Vagina (tissue), 2 donors: ENCODE data around the gene DDIT3. TPM values are rescaled to one million over a fixed set of nuclear protein-coding genes. Genes with fewer than 3 reads are reported as not detected.
"Not testable (repeated sequence)": the region's sequence is repeated elsewhere in the genome, so short reads cannot be mapped to it uniquely, and the experiment has no call there.

ENCODE experiments used
- DNase-seq, 2 donors: peaks; one replicate each; pipeline ENCODE4 v3.0.0-alpha.2; 2017; ENCODE audit errors: extremely low spot score in 2 of 2
- H3K27ac ChIP-seq: fragments of 200-600 bp; sonication (generic); one replicate; pipeline ENCODE4 v1.5.1; 2019
- H3K27me3 ChIP-seq: fragments of 200-600 bp; sonication (generic); one replicate; pipeline ENCODE4 v1.5.1; 2019
- H3K36me3 ChIP-seq, 2 donors: fragments of 200-600 bp; sonication (generic); one replicate each; pipeline ENCODE4 v1.5.1; 2017 to 2019
- H3K4me1 ChIP-seq: fragments of 200-600 bp; sonication (generic); one replicate; pipeline ENCODE4 v1.5.1; 2019
- H3K4me3 ChIP-seq, 2 donors: fragments of 200-600 bp; sonication (generic); 1 replicate in 1 of 2; 2 replicates in 1 of 2; pipeline ENCODE4 v1.5.1; 2016 to 2019
- H3K9me3 ChIP-seq: fragments of 200-600 bp; sonication (generic); one replicate; pipeline ENCODE4 v1.5.1; 2019
- CTCF ChIP-seq, 3 experiments: fragments of 450-650 bp in 2 of 3; fragments of 200-600 bp in 1 of 3; sonication (generic) in 1 of 3; IDR thresholded peaks; one replicate each; pipeline ENCODE4 v1.5.1; 2017 to 2019; ENCODE audit warnings: antibody characterized with exemption in 3 of 3, mild to moderate bottlenecking in 2 of 3, moderate library complexity in 2 of 3
- POLR2A ChIP-seq, 2 donors: fragments of 450-650 bp; IDR thresholded peaks; one replicate each; pipeline ENCODE4 v1.6.1; 2017; ENCODE audit warnings: antibody characterized with exemption in 2 of 2, mild to moderate bottlenecking in 2 of 2, moderate library complexity in 2 of 2
- POLR2AphosphoS5 ChIP-seq, 2 donors: sonication (generic); formaldehyde crosslinking; IDR thresholded peaks; one replicate each; pipeline ENCODE4 v1.9.0; 2017; ENCODE audit warnings: antibody characterized with exemption in 2 of 2, mild to moderate bottlenecking in 2 of 2, low read depth in 1 of 2; ENCODE audit not compliant: insufficient read depth in 1 of 2
- intact Hi-C: fragments of 100-400 bp; cut with DNase I; formaldehyde crosslinking; loops from one replicate; pipeline ENCODE4 v1.15.1; 2023
- total RNA-seq: library from RNA; depleted of rRNA; stranded (reverse); fragments of >200 nt; gene quantifications from one replicate; pipeline ENCODE4 v1.2.3, GENCODE V29; 2016

Gene DDIT3
- total RNA-seq = 25.0 TPM

GRCh38 chr12:57520053-57520818, at the start of gene DDIT3:
Gene DDIT3 (minus strand): TSS chr12:57520514. CDS start chr12:57517406, 3,108 bp downstream.
- H3K9me3 ChIP-seq = no peaks in the 10 kb centered on the region
- intact Hi-C loops = loop anchor here (2.0 kb wide), 1 partner anchor 85 kb away; the partner anchor contains the start of gene DTX3
- TF ChIP-seq CTCF (IDR thresholded peaks at IDR 0.05) (no peak), POLR2AphosphoS5 (IDR thresholded peaks at IDR 0.05; ENCODE audit: insufficient read depth in 1 of 2, low read depth in 1 of 2) (peak; percentile 94 to 98), POLR2A (IDR thresholded peaks at IDR 0.05) (peak; percentile 96 to 100)

GRCh38 chr12:57569858-57570257, 49.5 kb upstream of the DDIT3 start:
- Histone ChIP-seq H3K9me3 (no peaks in the 10 kb centered on the region), H3K27ac (no peak overlapping the region), H3K27me3 (no peaks in the 10 kb centered on the region), H3K4me3 (no peak overlapping the region), H3K36me3 (no peaks in the 10 kb centered on the region), H3K4me1 (no peaks in the 10 kb centered on the region)
- TF ChIP-seq CTCF (IDR thresholded peaks at IDR 0.05) = no peak
- TF ChIP-seq POLR2A (IDR thresholded peaks at IDR 0.05) = no peak
- TF ChIP-seq POLR2AphosphoS5 (IDR thresholded peaks at IDR 0.05; ENCODE audit: insufficient read depth in 1 of 2, low read depth in 1 of 2) = no peak
- intact Hi-C loops = no loop called here
- no peak for DNase-seq

More at GRCh38 chr12:57520053-57520818, at the start of gene DDIT3:
- Histone ChIP-seq H3K36me3 (peaks cover 0 to 31% of the 10 kb centered on the region in 2 donors), H3K4me3 (peak within 1 kb of the TSS; percentile 82 to 90), H3K27me3 (no peaks in the 10 kb centered on the region), H3K27ac (peak within 1 kb of the TSS; percentile 99), H3K4me1 (peaks cover 67% of the 10 kb centered on the region)
- peak in 1 of 2 donors; percentile 99 for DNase-seq

GRCh38 chr12:57568838-57569237, 48.5 kb upstream of the DDIT3 start:
- no peaks in the 10 kb centered on the region for H3K9me3 ChIP-seq
- H3K27me3 ChIP-seq = no peaks in the 10 kb centered on the region
- no peak for DNase-seq
- TF ChIP-seq CTCF (IDR thresholded peaks at IDR 0.05) (no peak), POLR2AphosphoS5 (IDR thresholded peaks at IDR 0.05; ENCODE audit: insufficient read depth in 1 of 2, low read depth in 1 of 2) (no peak), POLR2A (IDR thresholded peaks at IDR 0.05) (no peak)
- H3K4me3 ChIP-seq = no peak overlapping the region
- no peak overlapping the region for H3K27ac ChIP-seq
- intact Hi-C loops = no loop called here
- H3K36me3 ChIP-seq = no peaks in the 10 kb centered on the region
- H3K4me1 ChIP-seq = no peaks in the 10 kb centered on the region

GRCh38 chr12:57564178-57564740, 43.9 kb upstream of the DDIT3 start:
- H3K36me3 ChIP-seq = no peaks in the 10 kb centered on the region
- no peak overlapping the region for H3K4me3 ChIP-seq
- H3K9me3 ChIP-seq = no peaks in the 10 kb centered on the region
- DNase-seq = no peak
- no peaks in the 10 kb centered on the region for H3K4me1 ChIP-seq
- TF ChIP-seq POLR2AphosphoS5 (IDR thresholded peaks at IDR 0.05; ENCODE audit: insufficient read depth in 1 of 2, low read depth in 1 of 2) (no peak), CTCF (IDR thresholded peaks at IDR 0.05) (no peak)
- intact Hi-C loops = no loop called here
- H3K27ac ChIP-seq = no peak overlapping the region
- no peaks in the 10 kb centered on the region for H3K27me3 ChIP-seq

- Histone ChIP-seq H3K4me1 (no peaks in the 10 kb centered on the region), H3K27me3 (no peaks in the 10 kb centered on the region), H3K9me3 (no peaks in the 10 kb centered on the region), H3K27ac (no peak overlapping the region), H3K36me3 (no peaks in the 10 kb centered on the region), H3K4me3 (no peak overlapping the region)
- no peak for DNase-seq
- intact Hi-C loops = no loop called here
- TF ChIP-seq CTCF (IDR thresholded peaks at IDR 0.05) (no peak), POLR2AphosphoS5 (IDR thresholded peaks at IDR 0.05; ENCODE audit: insufficient read depth in 1 of 2, low read depth in 1 of 2) (no peak), POLR2A (IDR thresholded peaks at IDR 0.05) (no peak)
These were observed 43.0 kb upstream of the DDIT3 start for GRCh38 chr12:57563358-57563757.

- intact Hi-C loops = not testable (repeated sequence)
These were observed 40.8 kb upstream of the DDIT3 start for GRCh38 chr12:57561117-57561516.

More at GRCh38 chr12:57561117-57561516, 40.8 kb upstream of the DDIT3 start:
- not testable (repeated sequence) for DNase-seq, H3K27ac ChIP-seq, H3K27me3 ChIP-seq, H3K4me3 ChIP-seq, H3K36me3 ChIP-seq, H3K9me3 ChIP-seq, H3K4me1 ChIP-seq
